Neural progenitor cell (in vitro differentiated cells): ENCODE results near the gene ARHGEF12. TPM values are rescaled to one million over a fixed set of nuclear protein-coding genes. Genes with fewer than 3 reads are reported as not detected.

ENCODE experiments used
- DNase-seq: peaks from one replicate; pipeline ENCODE4 v3.0.0-alpha.2; 2016; ENCODE audit warnings: low spot score
- H2AFZ ChIP-seq: fragments of 200-600 bp; sonication (generic); replicated peaks from 2 replicates; pipeline ENCODE4 v1.6.1; 2016; ENCODE audit warnings: antibody characterized with exemption
- H3F3A ChIP-seq: fragments of 200-600 bp; sonication (generic); 2 replicates; pipeline ENCODE4 v1.6.1; 2016; ENCODE audit warnings: antibody characterized with exemption, low read depth
- H3K27ac ChIP-seq: fragments of 200-600 bp; sonication (generic); 2 replicates; pipeline ENCODE4 v1.5.1; 2016; ENCODE audit warnings: mild to moderate bottlenecking
- H3K27me3 ChIP-seq: fragments of 200-600 bp; sonication (generic); 2 replicates; pipeline ENCODE4 v1.6.1; 2016; ENCODE audit warnings: mild to moderate bottlenecking, moderate library complexity
- H3K36me3 ChIP-seq: fragments of 200-600 bp; sonication (generic); 2 replicates; pipeline ENCODE4 v1.5.1; 2016
- H3K4me1 ChIP-seq: fragments of 200-600 bp; sonication (generic); 2 replicates; pipeline ENCODE4 v1.6.1; 2016; ENCODE audit warnings: mixed run types
- H3K4me2 ChIP-seq: fragments of 200-600 bp; sonication (generic); 2 replicates; pipeline ENCODE4 v1.6.1; 2016
- H3K4me3 ChIP-seq: fragments of 200-600 bp; sonication (generic); 2 replicates; pipeline ENCODE4 v1.5.1; 2016
- H3K79me2 ChIP-seq: fragments of 200-600 bp; sonication (generic); 2 replicates; pipeline ENCODE4 v1.6.1; 2016; ENCODE audit warnings: low read depth
- H3K9ac ChIP-seq: fragments of 200-600 bp; sonication (generic); 2 replicates; pipeline ENCODE4 v1.6.1; 2016
- H3K9me3 ChIP-seq: fragments of 200-600 bp; sonication (generic); 2 replicates; pipeline ENCODE4 v1.5.1; 2016; ENCODE audit warnings: low read depth
- H4K20me1 ChIP-seq: fragments of 200-600 bp; sonication (generic); 2 replicates; pipeline ENCODE4 v1.6.1; 2016; ENCODE audit warnings: low read depth
- H3K27ac Mint-ChIP-seq: 3 replicates; pipeline ENCODE4 v1.8.0; 2021; ENCODE audit warnings: mixed read lengths
- H3K27me3 Mint-ChIP-seq: 2 replicates; pipeline ENCODE4 v1.8.0; 2022; ENCODE audit warnings: low read depth, mild to moderate bottlenecking, inconsistent platforms, moderate library complexity, mixed read lengths; ENCODE audit not compliant: insufficient read depth
- H3K36me3 Mint-ChIP-seq: 3 replicates; pipeline ENCODE4 v1.8.0; 2021; ENCODE audit warnings: mixed read lengths
- H3K4me1 Mint-ChIP-seq: 3 replicates; pipeline ENCODE4 v1.8.0; 2021; ENCODE audit warnings: mixed read lengths
- H3K4me3 Mint-ChIP-seq: 3 replicates; pipeline ENCODE4 v1.8.0; 2021; ENCODE audit warnings: mild to moderate bottlenecking, moderate library complexity, mixed read lengths
- H3K9me3 Mint-ChIP-seq: 3 replicates; pipeline ENCODE4 v1.8.0; 2020; ENCODE audit warnings: mixed read lengths
- EZH2 ChIP-seq: fragments of 200-600 bp; sonication (generic); IDR thresholded peaks from 2 replicates; pipeline ENCODE4 v1.6.1; 2017; ENCODE audit warnings: antibody characterized with exemption, mild to moderate bottlenecking, moderate library complexity
- EZH2phosphoT487 ChIP-seq: fragments of 200-600 bp; sonication (generic); IDR thresholded peaks from 2 replicates; pipeline ENCODE4 v1.6.1; 2017; ENCODE audit warnings: antibody characterized with exemption
- total RNA-seq: library from RNA; depleted of rRNA; stranded (reverse); fragments of >200 nt; gene quantifications from 2 replicates; pipeline ENCODE4 v1.2.3, GENCODE V29; 2015; ENCODE audit warnings: low replicate concordance
- TF ChIP-seq, protein P1 (sequence below): fragments of 200-600 bp; sonication (generic); IDR thresholded peaks from 2 replicates; pipeline ENCODE4 v1.5.1; 2017; ENCODE audit warnings: antibody characterized with exemption, mild to moderate bottlenecking

The ARHGEF12 gene
- total RNA-seq, 1 donor from 2014 or later: 31.3 TPM

DNA sequence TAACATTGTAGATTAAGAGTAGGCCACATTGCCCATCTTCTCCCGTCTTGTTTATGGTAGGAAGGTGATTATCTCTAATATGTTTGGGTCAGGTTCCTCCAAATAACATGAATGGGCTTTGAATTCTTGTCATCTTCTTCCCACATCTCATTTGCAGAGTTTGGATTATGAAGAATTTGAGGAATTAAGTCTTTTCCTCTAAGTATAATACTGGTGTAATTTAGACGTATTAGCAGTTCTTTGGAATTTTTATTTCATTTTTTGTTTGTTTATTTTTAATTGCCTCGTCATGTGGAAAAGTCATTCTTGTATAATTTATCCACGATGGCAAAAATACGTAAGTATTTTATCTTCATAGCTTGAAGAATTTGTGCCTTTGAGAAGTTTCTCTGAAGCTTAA, 73.4 kb downstream of the ARHGEF12 start:
- H2AFZ ChIP-seq: no peak overlapping the region
- no peak for DNase-seq
- no peak overlapping the region for H3K9ac ChIP-seq
- Mint-ChIP-seq H3K27me3 (no peaks in the 10 kb centered on the region), H3K36me3 (peaks cover 1% of the 10 kb centered on the region), H3K27ac (no peak overlapping the region), H3K4me3 (no peak overlapping the region), H3K9me3 (no peaks in the 10 kb centered on the region), H3K4me1 (peaks cover 1% of the 10 kb centered on the region)
- H3K9me3 ChIP-seq: no peaks in the 10 kb centered on the region
- H3F3A ChIP-seq: no peaks in the 10 kb centered on the region
- peaks cover 16% of the 10 kb centered on the region for H3K79me2 ChIP-seq
- H3K36me3 ChIP-seq: no peaks in the 10 kb centered on the region
- H3K4me2 ChIP-seq: no peak overlapping the region
- no peak for TF ChIP-seq EZH2phosphoT487
- TF ChIP-seq, protein P1, sequence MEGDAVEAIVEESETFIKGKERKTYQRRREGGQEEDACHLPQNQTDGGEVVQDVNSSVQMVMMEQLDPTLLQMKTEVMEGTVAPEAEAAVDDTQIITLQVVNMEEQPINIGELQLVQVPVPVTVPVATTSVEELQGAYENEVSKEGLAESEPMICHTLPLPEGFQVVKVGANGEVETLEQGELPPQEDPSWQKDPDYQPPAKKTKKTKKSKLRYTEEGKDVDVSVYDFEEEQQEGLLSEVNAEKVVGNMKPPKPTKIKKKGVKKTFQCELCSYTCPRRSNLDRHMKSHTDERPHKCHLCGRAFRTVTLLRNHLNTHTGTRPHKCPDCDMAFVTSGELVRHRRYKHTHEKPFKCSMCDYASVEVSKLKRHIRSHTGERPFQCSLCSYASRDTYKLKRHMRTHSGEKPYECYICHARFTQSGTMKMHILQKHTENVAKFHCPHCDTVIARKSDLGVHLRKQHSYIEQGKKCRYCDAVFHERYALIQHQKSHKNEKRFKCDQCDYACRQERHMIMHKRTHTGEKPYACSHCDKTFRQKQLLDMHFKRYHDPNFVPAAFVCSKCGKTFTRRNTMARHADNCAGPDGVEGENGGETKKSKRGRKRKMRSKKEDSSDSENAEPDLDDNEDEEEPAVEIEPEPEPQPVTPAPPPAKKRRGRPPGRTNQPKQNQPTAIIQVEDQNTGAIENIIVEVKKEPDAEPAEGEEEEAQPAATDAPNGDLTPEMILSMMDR: no peak
- no peak for TF ChIP-seq EZH2
- peaks cover 4% of the 10 kb centered on the region for H3K4me1 ChIP-seq
- H3K27me3 ChIP-seq: no peaks in the 10 kb centered on the region
- H3K27ac ChIP-seq: no peak overlapping the region
- H3K4me3 ChIP-seq: no peak overlapping the region
- no peaks in the 10 kb centered on the region for H4K20me1 ChIP-seq

DNA sequence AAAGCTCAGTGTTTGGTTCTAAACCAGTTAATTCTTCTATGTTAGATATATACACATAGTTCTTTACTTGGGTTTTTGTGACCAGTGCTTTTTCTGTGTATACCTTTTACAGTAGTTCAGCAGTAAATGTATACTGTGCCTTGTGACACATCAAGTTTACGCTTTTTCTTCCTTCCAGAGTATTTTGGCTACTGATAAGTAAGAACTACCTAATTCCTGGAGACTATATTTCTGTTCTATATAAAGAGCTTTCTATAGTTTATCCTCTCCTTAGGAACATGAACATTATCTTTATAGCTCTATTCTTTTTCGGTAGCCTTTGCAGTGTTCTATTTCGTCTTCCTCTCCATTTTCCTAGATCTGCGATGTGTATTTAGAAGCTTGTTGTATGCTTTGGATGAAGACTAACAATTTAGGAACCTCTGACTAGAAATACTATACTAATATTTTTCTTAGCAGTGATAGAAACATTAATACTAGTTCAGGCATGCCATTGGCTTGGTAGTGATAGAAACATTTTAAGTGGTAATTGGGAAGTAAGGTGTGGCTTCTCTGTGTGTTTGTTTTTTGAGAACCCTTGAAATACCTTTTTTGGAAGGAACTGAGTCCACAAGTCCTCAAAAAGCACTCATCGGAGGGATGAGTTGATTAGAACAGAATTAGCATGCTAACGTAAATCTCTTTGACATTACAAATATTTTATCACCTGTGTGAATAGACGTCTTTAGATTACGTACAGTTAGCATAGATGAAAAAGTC, 74.6 kb downstream of the ARHGEF12 start:
- H3K27me3 Mint-ChIP-seq: no peaks in the 10 kb centered on the region
- Histone ChIP-seq H3K27me3 (no peaks in the 10 kb centered on the region), H4K20me1 (no peaks in the 10 kb centered on the region), H3K4me1 (no peaks in the 10 kb centered on the region), H2AFZ (no peak overlapping the region), H3K4me3 (no peak overlapping the region), H3K9me3 (no peaks in the 10 kb centered on the region), H3K9ac (no peak overlapping the region), H3F3A (no peaks in the 10 kb centered on the region), H3K36me3 (peaks cover 4% of the 10 kb centered on the region), H3K79me2 (peaks cover 4% of the 10 kb centered on the region), H3K4me2 (no peak overlapping the region), H3K27ac (no peak overlapping the region)
- TF ChIP-seq EZH2phosphoT487: no peak
- TF ChIP-seq, protein P1: no peak
- TF ChIP-seq EZH2: no peak
- H3K4me3 Mint-ChIP-seq: no peak overlapping the region
- H3K4me1 Mint-ChIP-seq: no peaks in the 10 kb centered on the region
- no peak overlapping the region for H3K27ac Mint-ChIP-seq
- no peaks in the 10 kb centered on the region for H3K9me3 Mint-ChIP-seq
- H3K36me3 Mint-ChIP-seq: peaks cover 1% of the 10 kb centered on the region
- no peak for DNase-seq

DNA sequence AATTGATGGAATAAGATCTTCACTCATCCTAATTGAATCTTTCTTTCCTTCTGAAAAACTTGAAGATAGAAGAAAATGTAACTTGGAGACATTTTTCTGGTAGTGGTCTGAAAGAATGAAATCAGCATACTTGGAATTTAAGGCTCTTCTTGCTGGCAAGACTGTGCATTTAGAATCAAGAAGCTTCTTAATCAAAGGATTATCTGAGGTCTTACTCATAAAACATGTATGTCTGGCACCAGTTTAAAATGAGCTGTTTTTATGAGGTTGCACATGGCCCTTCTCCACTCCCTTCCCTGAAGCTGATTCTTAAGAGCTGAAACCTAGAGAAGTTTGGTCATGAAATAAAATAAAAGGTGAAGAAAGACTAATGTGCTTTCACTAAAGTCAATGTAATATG, 77.3 kb downstream of the ARHGEF12 start:
- no peaks in the 10 kb centered on the region for H4K20me1 ChIP-seq
- no peak overlapping the region for H3K4me3 Mint-ChIP-seq
- H2AFZ ChIP-seq: no peak overlapping the region
- no peaks in the 10 kb centered on the region for H3K9me3 ChIP-seq
- no peak overlapping the region for H3K9ac ChIP-seq
- no peak overlapping the region for H3K27ac Mint-ChIP-seq
- H3F3A ChIP-seq: no peaks in the 10 kb centered on the region
- no peaks in the 10 kb centered on the region for H3K27me3 Mint-ChIP-seq
- no peak overlapping the region for H3K4me2 ChIP-seq
- peaks cover 4% of the 10 kb centered on the region for H3K36me3 ChIP-seq
- DNase-seq: no peak
- H3K27ac ChIP-seq: no peak overlapping the region
- H3K9me3 Mint-ChIP-seq: no peaks in the 10 kb centered on the region
- H3K4me1 ChIP-seq: no peaks in the 10 kb centered on the region
- H3K36me3 Mint-ChIP-seq: peaks cover 8% of the 10 kb centered on the region
- H3K27me3 ChIP-seq: no peaks in the 10 kb centered on the region
- H3K4me3 ChIP-seq: no peak overlapping the region
- H3K4me1 Mint-ChIP-seq: no peaks in the 10 kb centered on the region
- no peaks in the 10 kb centered on the region for H3K79me2 ChIP-seq
- no peak for TF ChIP-seq EZH2
- TF ChIP-seq, protein P1: no peak
- no peak for TF ChIP-seq EZH2phosphoT487
